Tibial nerve (tissue), 3 donors: ENCODE data around the gene NFATC1.

Experiments used
- POLR2A ChIP-seq, 2 donors: fragments of 450-650 bp; IDR thresholded peaks; one replicate each; pipeline ENCODE4 v1.6.1; 2017; ENCODE audit warnings: antibody characterized with exemption in 2 of 2, mild to moderate bottlenecking in 2 of 2, moderate library complexity in 2 of 2
- TF ChIP-seq, protein P1 (sequence below), 5 experiments: fragments of 200-600 bp in 3 of 5; fragments of 450-650 bp in 2 of 5; sonication (generic) in 3 of 5; IDR thresholded peaks; one replicate each; pipeline ENCODE4 v1.5.1; 2016 to 2019; ENCODE audit warnings: antibody characterized with exemption in 5 of 5, mild to moderate bottlenecking in 3 of 5, moderate library complexity in 2 of 5

DNA sequence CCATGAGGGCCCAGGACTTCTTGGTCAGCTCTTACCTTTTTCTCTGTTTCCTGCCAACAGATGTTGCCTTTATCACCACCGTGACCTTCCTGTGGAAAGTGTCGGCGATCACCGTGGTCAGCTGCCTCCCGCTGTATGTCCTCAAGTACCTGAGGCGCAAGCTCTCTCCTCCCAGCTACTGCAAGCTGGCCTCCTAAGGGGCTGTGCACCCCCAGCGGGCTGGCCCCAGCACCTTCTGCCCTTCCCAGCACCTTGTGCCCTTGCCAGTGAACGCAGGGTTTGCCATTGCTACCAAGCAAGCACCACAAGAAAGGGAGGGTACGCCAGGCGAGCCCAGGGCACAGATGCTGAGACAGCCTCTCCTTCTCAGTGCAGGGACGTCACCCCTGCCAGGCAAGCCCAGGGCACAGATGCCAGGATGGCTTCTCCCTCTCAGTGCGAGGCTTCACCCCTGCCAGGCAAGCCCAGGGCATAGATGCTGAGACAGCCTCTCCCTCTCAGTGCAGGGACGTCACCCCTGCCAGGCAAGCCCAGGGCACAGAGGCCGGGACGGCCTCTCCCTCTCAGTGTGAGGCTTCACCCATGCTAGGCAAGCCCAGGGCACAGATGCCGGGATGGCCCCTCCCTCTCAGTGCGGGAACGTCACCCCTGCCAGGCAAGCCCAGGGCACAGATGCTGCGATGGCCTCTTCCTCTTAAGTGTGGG, 18.4 kb upstream of the NFATC1 start:
- TF ChIP-seq, protein P1, sequence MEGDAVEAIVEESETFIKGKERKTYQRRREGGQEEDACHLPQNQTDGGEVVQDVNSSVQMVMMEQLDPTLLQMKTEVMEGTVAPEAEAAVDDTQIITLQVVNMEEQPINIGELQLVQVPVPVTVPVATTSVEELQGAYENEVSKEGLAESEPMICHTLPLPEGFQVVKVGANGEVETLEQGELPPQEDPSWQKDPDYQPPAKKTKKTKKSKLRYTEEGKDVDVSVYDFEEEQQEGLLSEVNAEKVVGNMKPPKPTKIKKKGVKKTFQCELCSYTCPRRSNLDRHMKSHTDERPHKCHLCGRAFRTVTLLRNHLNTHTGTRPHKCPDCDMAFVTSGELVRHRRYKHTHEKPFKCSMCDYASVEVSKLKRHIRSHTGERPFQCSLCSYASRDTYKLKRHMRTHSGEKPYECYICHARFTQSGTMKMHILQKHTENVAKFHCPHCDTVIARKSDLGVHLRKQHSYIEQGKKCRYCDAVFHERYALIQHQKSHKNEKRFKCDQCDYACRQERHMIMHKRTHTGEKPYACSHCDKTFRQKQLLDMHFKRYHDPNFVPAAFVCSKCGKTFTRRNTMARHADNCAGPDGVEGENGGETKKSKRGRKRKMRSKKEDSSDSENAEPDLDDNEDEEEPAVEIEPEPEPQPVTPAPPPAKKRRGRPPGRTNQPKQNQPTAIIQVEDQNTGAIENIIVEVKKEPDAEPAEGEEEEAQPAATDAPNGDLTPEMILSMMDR (IDR thresholded peaks at IDR 0.05): no peak
- no peak for TF ChIP-seq POLR2A (IDR thresholded peaks at IDR 0.05)
